KOPT-K1 (cell line): ENCODE measurements around the gene PDE6H.
A peak's percentile ranks its signal among the peaks of the same experiment; 100 is the strongest.

Experiments
- H3K27ac ChIP-seq: fragments of 200-600 bp; sonication (generic); 2 replicates; pipeline ENCODE4 v1.5.1; 2016; ENCODE audit warnings: antibody characterized with exemption, mild to moderate bottlenecking, low read depth, low read length; ENCODE audit not compliant: poor library complexity, severe bottlenecking
- H3K36me3 ChIP-seq: fragments of 200-600 bp; sonication (generic); 2 replicates; pipeline ENCODE4 v1.5.1; 2017; ENCODE audit warnings: antibody characterized with exemption, mild to moderate bottlenecking, low read length, moderate library complexity; ENCODE audit not compliant: insufficient read depth
- H3K9me3 ChIP-seq: fragments of 200-600 bp; sonication (generic); 2 replicates; pipeline ENCODE4 v1.5.1; 2017; ENCODE audit warnings: antibody characterized with exemption, low read length, mild to moderate bottlenecking; ENCODE audit not compliant: insufficient read depth, poor library complexity, severe bottlenecking

Gene PDE6H

GRCh38 chr12:14976658-14977057, 3.8 kb downstream of the PDE6H start:
- Histone ChIP-seq H3K27ac (no peak overlapping the region), H3K36me3 (no peaks in the 10 kb centered on the region), H3K9me3 (no peaks in the 10 kb centered on the region)

GRCh38 chr12:14979468-14979867, 6.6 kb downstream of the PDE6H start:
- no peaks in the 10 kb centered on the region for H3K36me3 ChIP-seq
- no peaks in the 10 kb centered on the region for H3K9me3 ChIP-seq

GRCh38 chr12:14981049-14981448, 8.2 kb downstream of the PDE6H start:
- no peak overlapping the region for H3K27ac ChIP-seq
- H3K9me3 ChIP-seq = no peaks in the 10 kb centered on the region
- no peaks in the 10 kb centered on the region for H3K36me3 ChIP-seq

More at GRCh38 chr12:14979468-14979867, 6.6 kb downstream of the PDE6H start:
- H3K27ac ChIP-seq = peak overlapping the region; percentile 0

GRCh38 chr12:14982562-14982961, 9.7 kb downstream of the PDE6H start:
- Histone ChIP-seq H3K27ac (peak overlapping the region; percentile 41), H3K36me3 (no peaks in the 10 kb centered on the region)

GRCh38 chr12:14982991-14983390, 10.1 kb downstream of the PDE6H start:
- Histone ChIP-seq H3K36me3 (no peaks in the 10 kb centered on the region), H3K27ac (peak overlapping the region; percentile 41), H3K9me3 (no peaks in the 10 kb centered on the region)

More at GRCh38 chr12:14982562-14982961, 9.7 kb downstream of the PDE6H start:
- no peaks in the 10 kb centered on the region for H3K9me3 ChIP-seq

GRCh38 chr12:14984036-14984435, 11.2 kb downstream of the PDE6H start:
- no peaks in the 10 kb centered on the region for H3K36me3 ChIP-seq
- H3K27ac ChIP-seq = no peak overlapping the region

GRCh38 chr12:14984766-14985285, 12.0 kb downstream of the PDE6H start:
- no peaks in the 10 kb centered on the region for H3K9me3 ChIP-seq
- no peaks in the 10 kb centered on the region for H3K36me3 ChIP-seq
- no peak overlapping the region for H3K27ac ChIP-seq

More at GRCh38 chr12:14984036-14984435, 11.2 kb downstream of the PDE6H start:
- no peaks in the 10 kb centered on the region for H3K9me3 ChIP-seq

GRCh38 chr12:14986449-14986848, 13.6 kb downstream of the PDE6H start:
- Histone ChIP-seq H3K27ac (no peak overlapping the region), H3K9me3 (peaks cover 11% of the 10 kb centered on the region), H3K36me3 (no peaks in the 10 kb centered on the region)

GRCh38 chr12:14988035-14988434, 15.2 kb downstream of the PDE6H start:
- Histone ChIP-seq H3K27ac (no peak overlapping the region), H3K9me3 (peaks cover 13% of the 10 kb centered on the region), H3K36me3 (no peaks in the 10 kb centered on the region)

- no peak overlapping the region for H3K27ac ChIP-seq
- no peaks in the 10 kb centered on the region for H3K36me3 ChIP-seq
- H3K9me3 ChIP-seq = peaks cover 13% of the 10 kb centered on the region
Measured at GRCh38 chr12:14989790-14990189, 16.9 kb downstream of the PDE6H start.

GRCh38 chr12:14991069-14991468, 18.2 kb downstream of the PDE6H start:
- peaks cover 13% of the 10 kb centered on the region for H3K9me3 ChIP-seq
- no peaks in the 10 kb centered on the region for H3K36me3 ChIP-seq
- no peak overlapping the region for H3K27ac ChIP-seq

GRCh38 chr12:14992673-14993072, 19.8 kb downstream of the PDE6H start:
- no peak overlapping the region for H3K27ac ChIP-seq
- H3K9me3 ChIP-seq = peaks cover 13% of the 10 kb centered on the region
- no peaks in the 10 kb centered on the region for H3K36me3 ChIP-seq

GRCh38 chr12:14993117-14993516, 20.3 kb downstream of the PDE6H start:
- Histone ChIP-seq H3K27ac (no peak overlapping the region), H3K9me3 (peaks cover 13% of the 10 kb centered on the region), H3K36me3 (no peaks in the 10 kb centered on the region)

GRCh38 chr12:14993537-14994266, 20.9 kb downstream of the PDE6H start:
- Histone ChIP-seq H3K9me3 (peaks cover 13% of the 10 kb centered on the region), H3K27ac (peak overlapping the region; percentile 43), H3K36me3 (no peaks in the 10 kb centered on the region)

- H3K9me3 ChIP-seq = peaks cover 13% of the 10 kb centered on the region
- no peaks in the 10 kb centered on the region for H3K36me3 ChIP-seq
- peak overlapping the region; percentile 43 for H3K27ac ChIP-seq
Measured at GRCh38 chr12:14994610-14995009, 21.8 kb downstream of the PDE6H start.
